Body of pancreas (tissue), 4 donors: ENCODE results near the gene PEX16.

Experiments used
- POLR2A ChIP-seq, 3 donors: fragments of 450-650 bp; IDR thresholded peaks; one replicate each; pipeline ENCODE4 v1.6.1; 2016; ENCODE audit warnings: antibody characterized with exemption in 3 of 3, mild to moderate bottlenecking in 2 of 3
- TF ChIP-seq, protein P1 (sequence below), 7 experiments: fragments of 450-650 bp in 4 of 7; fragments of 200-600 bp in 3 of 7; sonication (generic) in 3 of 7; IDR thresholded peaks; one replicate each; pipeline ENCODE4 v1.5.1; 2016 to 2019; ENCODE audit warnings: antibody characterized with exemption in 7 of 7

DNA sequence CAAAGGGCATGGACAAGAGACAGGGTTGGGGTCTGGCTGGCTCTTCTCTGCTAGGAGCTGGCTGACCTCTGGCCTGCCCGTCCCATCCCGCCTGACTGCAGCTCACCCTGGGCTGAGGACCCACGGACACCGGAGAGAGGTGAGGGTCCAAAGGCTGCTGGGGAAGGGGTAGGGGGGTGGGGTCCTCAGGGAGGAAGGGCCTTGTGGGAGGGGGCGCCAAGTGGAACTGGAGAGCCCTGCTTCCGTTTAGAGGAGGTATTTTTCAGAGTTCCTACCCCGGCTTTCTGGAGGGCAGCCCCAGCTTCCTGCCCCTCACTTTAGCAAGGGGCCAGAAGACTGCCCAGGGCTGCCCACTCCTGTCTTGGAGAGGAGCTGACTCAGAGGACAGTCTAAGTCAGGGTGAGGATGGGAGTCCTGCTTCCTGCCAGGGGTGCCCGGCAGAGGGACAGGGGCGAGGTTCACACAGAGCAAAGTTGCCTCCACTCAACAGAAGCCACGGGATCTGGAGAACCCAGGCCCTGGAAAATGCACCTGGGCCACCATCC lies 11.9 kb upstream of the PEX16 start:
- TF ChIP-seq, protein P1, sequence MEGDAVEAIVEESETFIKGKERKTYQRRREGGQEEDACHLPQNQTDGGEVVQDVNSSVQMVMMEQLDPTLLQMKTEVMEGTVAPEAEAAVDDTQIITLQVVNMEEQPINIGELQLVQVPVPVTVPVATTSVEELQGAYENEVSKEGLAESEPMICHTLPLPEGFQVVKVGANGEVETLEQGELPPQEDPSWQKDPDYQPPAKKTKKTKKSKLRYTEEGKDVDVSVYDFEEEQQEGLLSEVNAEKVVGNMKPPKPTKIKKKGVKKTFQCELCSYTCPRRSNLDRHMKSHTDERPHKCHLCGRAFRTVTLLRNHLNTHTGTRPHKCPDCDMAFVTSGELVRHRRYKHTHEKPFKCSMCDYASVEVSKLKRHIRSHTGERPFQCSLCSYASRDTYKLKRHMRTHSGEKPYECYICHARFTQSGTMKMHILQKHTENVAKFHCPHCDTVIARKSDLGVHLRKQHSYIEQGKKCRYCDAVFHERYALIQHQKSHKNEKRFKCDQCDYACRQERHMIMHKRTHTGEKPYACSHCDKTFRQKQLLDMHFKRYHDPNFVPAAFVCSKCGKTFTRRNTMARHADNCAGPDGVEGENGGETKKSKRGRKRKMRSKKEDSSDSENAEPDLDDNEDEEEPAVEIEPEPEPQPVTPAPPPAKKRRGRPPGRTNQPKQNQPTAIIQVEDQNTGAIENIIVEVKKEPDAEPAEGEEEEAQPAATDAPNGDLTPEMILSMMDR (IDR thresholded peaks at IDR 0.05), result no peak
- no peak for TF ChIP-seq POLR2A (IDR thresholded peaks at IDR 0.05)
